GM20000 (cell line): ENCODE measurements around the gene DSCAM.

Source experiments
- DNase-seq: peaks from one replicate; pipeline ENCODE4 v3.0.0; 2012; ENCODE audit warnings: low spot score
- TF ChIP-seq, protein P1 (sequence below): IDR thresholded peaks from 2 replicates; pipeline ENCODE4 v1.5.1; 2012; ENCODE audit warnings: mild to moderate bottlenecking, control low read depth; ENCODE audit errors: extremely low read depth, missing control alignments

Gene DSCAM

GRCh38 chr21:40316104-40316503 is 530.9 kb downstream of the DSCAM start:
- DNase-seq = no peak
- TF ChIP-seq, protein P1, sequence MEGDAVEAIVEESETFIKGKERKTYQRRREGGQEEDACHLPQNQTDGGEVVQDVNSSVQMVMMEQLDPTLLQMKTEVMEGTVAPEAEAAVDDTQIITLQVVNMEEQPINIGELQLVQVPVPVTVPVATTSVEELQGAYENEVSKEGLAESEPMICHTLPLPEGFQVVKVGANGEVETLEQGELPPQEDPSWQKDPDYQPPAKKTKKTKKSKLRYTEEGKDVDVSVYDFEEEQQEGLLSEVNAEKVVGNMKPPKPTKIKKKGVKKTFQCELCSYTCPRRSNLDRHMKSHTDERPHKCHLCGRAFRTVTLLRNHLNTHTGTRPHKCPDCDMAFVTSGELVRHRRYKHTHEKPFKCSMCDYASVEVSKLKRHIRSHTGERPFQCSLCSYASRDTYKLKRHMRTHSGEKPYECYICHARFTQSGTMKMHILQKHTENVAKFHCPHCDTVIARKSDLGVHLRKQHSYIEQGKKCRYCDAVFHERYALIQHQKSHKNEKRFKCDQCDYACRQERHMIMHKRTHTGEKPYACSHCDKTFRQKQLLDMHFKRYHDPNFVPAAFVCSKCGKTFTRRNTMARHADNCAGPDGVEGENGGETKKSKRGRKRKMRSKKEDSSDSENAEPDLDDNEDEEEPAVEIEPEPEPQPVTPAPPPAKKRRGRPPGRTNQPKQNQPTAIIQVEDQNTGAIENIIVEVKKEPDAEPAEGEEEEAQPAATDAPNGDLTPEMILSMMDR = no peak

DNA sequence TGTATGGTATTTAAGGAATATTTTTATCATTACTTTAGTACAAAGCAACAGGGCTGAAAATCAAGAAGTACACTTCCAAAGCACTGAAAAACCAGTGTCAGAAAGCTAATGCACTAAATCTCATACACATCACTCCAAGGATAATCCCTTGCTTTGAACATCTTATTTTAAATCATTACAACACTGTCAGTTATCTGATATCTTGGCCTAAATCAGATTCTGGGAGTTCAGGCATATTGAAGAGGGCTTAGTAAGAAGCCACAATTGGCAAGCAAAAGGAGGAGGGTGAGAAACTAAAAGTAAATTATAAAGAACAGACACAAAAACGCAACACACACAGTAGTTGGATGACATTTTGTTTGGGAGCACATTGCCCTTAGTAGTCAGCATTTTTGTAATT is 531.3 kb downstream of the DSCAM start:
- TF ChIP-seq, protein P1 = no peak
- no peak for DNase-seq

DNA sequence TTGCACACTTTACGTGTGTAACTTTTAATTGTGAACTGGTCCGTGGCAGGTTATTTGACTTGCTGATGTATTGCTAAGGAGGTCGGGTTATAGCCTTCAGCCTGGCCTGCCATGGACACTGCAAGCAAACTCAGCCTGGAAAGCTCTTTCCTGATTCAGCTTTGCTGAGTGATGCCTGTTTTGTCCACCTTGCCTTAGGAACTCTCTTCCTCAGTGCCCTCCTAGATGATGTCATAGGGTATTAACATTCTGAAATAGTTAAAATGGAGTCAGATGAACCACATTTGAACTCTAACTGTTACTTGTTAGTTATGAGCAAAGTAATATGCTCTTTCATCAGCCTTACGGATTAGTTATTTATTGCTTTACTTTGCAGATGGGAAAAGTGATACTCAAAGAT is 533.7 kb downstream of the DSCAM start:
- no peak for DNase-seq
- TF ChIP-seq, protein P1 = no peak

DNA sequence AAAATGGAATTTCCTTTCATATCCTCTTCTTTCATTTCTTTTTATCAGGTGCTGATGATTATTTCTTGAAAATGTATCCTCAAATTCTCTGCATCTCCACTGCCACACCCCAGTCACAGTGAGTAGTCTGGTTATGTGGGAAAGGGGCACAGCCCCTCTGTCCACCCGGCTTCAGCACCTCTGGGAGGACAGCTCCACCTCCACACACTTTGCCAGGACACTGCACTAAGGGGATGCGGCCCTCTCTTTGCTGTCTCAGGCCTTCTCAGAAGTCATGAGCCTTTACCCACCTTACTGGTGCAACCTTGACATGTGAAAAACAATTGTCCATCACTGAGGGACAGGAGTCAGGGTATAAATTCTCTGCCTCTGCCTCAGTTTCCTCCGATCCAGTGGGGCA is 546.7 kb downstream of the DSCAM start:
- TF ChIP-seq, protein P1 = no peak
- DNase-seq = no peak

DNA sequence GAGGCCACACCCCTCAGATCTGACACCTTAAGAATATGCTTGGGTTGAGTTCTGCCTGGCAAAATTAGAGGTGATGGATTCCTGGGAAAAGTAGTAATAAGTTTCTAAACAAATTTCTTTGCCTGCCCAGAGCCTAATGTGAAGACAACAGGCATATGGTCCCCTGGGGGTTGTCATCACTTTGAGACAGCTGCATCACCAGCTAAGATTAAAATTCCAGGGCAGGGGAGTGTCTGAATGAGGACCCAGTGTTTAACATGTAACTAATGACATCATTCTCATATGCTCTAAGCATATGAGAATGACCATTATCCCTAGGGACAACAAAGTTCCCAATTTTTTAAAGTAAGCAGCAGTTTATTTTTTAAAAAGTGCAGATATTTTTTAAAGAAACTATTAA is 547.5 kb downstream of the DSCAM start:
- TF ChIP-seq, protein P1 = no peak
- DNase-seq = no peak

GRCh38 chr21:40294345-40294744 is 552.6 kb downstream of the DSCAM start:
- TF ChIP-seq, protein P1 = no peak
- DNase-seq = no peak

- DNase-seq = no peak
- TF ChIP-seq, protein P1 = no peak
These were observed 555.4 kb downstream of the DSCAM start for GRCh38 chr21:40291560-40291959.

- TF ChIP-seq, protein P1 = no peak
- no peak for DNase-seq
These were observed 562.5 kb downstream of the DSCAM start for GRCh38 chr21:40284409-40284808.
